Endothelial cell of hepatic sinusoid (primary cell): Measurements from ENCODE around the gene LPP.

Experiments
- in situ Hi-C: cut with HindIII; loops from 2 replicates; pipeline ENCODE4 v1.10.0; 2017; ENCODE audit warnings: low sequenced_read_pairs

LPP gene

GRCh38 chr3:188389711-188390342 is 235.9 kb downstream of the LPP start:
- in situ Hi-C loops: no loop called here

GRCh38 chr3:188390343-188390718 is 236.4 kb downstream of the LPP start:
- in situ Hi-C loops: no loop called here

- in situ Hi-C loops: no loop called here
Measured at GRCh38 chr3:188390775-188391443, 237.0 kb downstream of the LPP start.

GRCh38 chr3:188391592-188391991 is 237.6 kb downstream of the LPP start:
- in situ Hi-C loops: no loop called here

GRCh38 chr3:188392076-188392475 is 238.1 kb downstream of the LPP start:
- in situ Hi-C loops: no loop called here

- in situ Hi-C loops: loop anchor here (5.0 kb wide), 1 partner anchor 32 kb away; no protein-coding TSS in a partner anchor
Measured at GRCh38 chr3:188394623-188395022, 240.7 kb downstream of the LPP start.

- in situ Hi-C loops: loop anchor here (5.0 kb wide), 1 partner anchor 34 kb away; no protein-coding TSS in a partner anchor
Measured at GRCh38 chr3:188396251-188396650, 242.3 kb downstream of the LPP start.

GRCh38 chr3:188396900-188397299 is 242.9 kb downstream of the LPP start:
- in situ Hi-C loops: loop anchor here (5.0 kb wide), 1 partner anchor 35 kb away; no protein-coding TSS in a partner anchor

GRCh38 chr3:188397766-188398705 is 244.1 kb downstream of the LPP start:
- in situ Hi-C loops: loop anchor here (5.0 kb wide), 1 partner anchor 36 kb away; no protein-coding TSS in a partner anchor

- in situ Hi-C loops: no loop called here
Measured at GRCh38 chr3:188400494-188401243, 246.7 kb downstream of the LPP start.

GRCh38 chr3:188401244-188401993 is 247.5 kb downstream of the LPP start:
- in situ Hi-C loops: no loop called here

- in situ Hi-C loops: no loop called here
Measured at GRCh38 chr3:188402229-188402628, 248.3 kb downstream of the LPP start.

GRCh38 chr3:188403404-188403803 is 249.4 kb downstream of the LPP start:
- in situ Hi-C loops: no loop called here

- in situ Hi-C loops: no loop called here
Measured at GRCh38 chr3:188404124-188404523, 250.2 kb downstream of the LPP start.

GRCh38 chr3:188404701-188405100 is 250.7 kb downstream of the LPP start:
- in situ Hi-C loops: no loop called here

GRCh38 chr3:188407158-188407880 is 253.4 kb downstream of the LPP start:
- in situ Hi-C loops: no loop called here

- in situ Hi-C loops: no loop called here
Measured at GRCh38 chr3:188408831-188409230, 254.9 kb downstream of the LPP start.

GRCh38 chr3:188411750-188412149 is 257.8 kb downstream of the LPP start:
- in situ Hi-C loops: no loop called here

- in situ Hi-C loops: no loop called here
Measured at GRCh38 chr3:188415196-188415595, 261.2 kb downstream of the LPP start.
